ENCODE measurements around the gene COL18A1.

- TF ChIP-seq, protein P1, sequence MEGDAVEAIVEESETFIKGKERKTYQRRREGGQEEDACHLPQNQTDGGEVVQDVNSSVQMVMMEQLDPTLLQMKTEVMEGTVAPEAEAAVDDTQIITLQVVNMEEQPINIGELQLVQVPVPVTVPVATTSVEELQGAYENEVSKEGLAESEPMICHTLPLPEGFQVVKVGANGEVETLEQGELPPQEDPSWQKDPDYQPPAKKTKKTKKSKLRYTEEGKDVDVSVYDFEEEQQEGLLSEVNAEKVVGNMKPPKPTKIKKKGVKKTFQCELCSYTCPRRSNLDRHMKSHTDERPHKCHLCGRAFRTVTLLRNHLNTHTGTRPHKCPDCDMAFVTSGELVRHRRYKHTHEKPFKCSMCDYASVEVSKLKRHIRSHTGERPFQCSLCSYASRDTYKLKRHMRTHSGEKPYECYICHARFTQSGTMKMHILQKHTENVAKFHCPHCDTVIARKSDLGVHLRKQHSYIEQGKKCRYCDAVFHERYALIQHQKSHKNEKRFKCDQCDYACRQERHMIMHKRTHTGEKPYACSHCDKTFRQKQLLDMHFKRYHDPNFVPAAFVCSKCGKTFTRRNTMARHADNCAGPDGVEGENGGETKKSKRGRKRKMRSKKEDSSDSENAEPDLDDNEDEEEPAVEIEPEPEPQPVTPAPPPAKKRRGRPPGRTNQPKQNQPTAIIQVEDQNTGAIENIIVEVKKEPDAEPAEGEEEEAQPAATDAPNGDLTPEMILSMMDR (IDR thresholded peaks at IDR 0.05; ENCODE audit: low read depth, low read length), result no peak
- no peak for TF ChIP-seq EZH2phosphoT487 (IDR thresholded peaks at IDR 0.05; ENCODE audit: low read depth)
These were observed 40.3 kb upstream of the COL18A1 start for GRCh38 chr21:45364468-45365185.

Measured in OCI-LY3 (cell line).